ENCODE measurements around the gene NACC2.
"Not testable (repeated sequence)": the region's sequence is repeated elsewhere in the genome, so short reads cannot be mapped to it uniquely, and the experiment has no call there.

The NACC2 gene

GRCh38 chr9:136080716-136081112 lies 14.4 kb downstream of the NACC2 start:
- DNase-seq (ENCODE audit: low spot score): no peak

GRCh38 chr9:136079916-136080246 lies 15.2 kb downstream of the NACC2 start:
- no peak for DNase-seq (ENCODE audit: low spot score)

DNA sequence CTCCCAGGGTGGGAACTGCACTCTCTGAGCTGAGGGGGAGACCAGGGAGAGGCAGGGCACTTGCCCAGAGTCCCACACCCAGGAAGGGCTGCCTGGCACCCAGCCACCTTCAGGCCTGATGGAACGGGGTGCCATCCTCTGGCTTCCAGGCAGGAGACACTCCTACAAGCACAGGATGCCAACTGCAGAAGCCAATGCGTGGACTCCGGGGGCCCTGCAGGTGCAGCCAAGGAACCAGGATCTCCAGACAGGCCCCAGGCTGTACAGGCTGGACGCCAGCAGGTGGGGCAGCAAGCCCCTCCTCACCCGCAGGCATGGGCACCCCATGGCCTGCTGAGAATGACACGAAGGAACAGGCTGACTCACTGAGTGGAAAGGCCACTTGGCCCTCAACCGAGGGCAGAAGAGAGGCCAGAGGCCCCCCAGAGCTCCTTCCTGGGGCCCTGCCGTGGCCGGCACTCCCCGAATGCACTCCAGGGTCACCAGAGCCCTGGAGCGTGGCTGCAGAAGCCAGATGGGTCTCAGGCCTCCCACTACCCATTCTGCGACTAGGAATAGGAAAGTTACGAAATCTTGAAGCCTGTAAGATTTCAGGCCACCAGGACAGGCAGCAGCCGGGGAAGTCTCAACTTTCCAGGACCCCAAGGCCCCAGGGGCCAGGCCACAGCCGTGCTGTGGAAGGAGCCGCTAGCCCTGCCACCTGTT lies 15.7 kb downstream of the NACC2 start:
- DNase-seq (ENCODE audit: low spot score): no peak

GRCh38 chr9:136078498-136079011 lies 16.5 kb downstream of the NACC2 start:
- no peak for DNase-seq (ENCODE audit: low spot score)

- DNase-seq (ENCODE audit: low spot score): no peak
Observed at GRCh38 chr9:136078024-136078423, 17.1 kb downstream of the NACC2 start.

DNA sequence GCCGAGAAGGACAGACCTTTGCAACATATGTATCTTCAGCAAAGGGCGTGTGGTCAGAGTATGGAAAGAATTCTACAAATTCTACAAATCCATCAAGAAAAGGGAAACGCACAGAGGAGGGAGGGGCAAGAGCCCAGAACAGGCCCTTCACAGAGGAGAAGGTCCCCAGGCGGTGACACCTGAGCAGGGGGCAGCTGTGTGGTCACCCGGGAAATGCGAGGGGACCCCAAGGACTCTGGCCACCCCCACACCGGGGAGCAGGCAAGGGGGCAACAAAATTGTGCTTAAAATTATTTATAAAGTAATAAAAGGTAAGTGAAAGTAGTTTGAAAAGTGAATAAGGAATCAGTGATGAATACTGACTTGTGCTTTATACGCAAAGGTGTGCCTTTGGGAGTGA lies 17.6 kb downstream of the NACC2 start:
- no peak for DNase-seq (ENCODE audit: low spot score)

- DNase-seq (ENCODE audit: low spot score): no peak
Observed at GRCh38 chr9:136075881-136076678, 19.0 kb downstream of the NACC2 start.

DNA sequence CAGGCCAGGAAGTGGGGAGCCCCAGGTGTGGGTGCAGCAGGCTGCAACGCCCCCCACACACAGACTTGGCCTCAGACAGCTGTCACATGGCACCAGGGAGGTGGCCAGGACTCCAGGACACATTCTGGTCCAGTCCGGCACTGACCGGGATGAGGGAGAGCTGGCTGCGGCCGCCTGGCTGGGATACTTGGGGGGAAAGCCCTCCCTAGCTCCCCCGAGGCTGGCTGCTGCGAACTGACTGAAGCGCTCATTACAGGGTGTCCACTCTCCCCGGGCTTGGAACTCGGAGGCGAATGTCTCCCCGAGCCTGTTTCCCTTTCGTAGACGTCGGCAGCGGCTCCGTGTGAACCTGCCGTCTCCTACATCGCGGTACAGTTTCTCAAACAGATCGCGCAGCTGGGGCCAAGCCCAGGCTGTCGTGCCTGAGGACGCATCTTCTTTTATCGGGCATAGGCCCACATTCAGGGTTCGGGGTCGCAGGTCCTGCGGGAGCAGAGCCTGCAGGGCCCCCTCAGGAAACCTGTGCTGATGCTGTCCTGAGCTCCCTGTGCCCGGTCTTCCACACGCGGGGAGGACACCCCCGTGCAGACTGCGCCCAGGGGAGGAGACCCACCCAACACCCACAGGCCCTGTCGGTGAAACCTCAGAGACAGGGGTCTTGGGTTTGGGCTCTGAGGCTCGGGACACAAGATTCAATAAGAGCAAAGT lies 19.8 kb downstream of the NACC2 start:
- no peak for DNase-seq (ENCODE audit: low spot score)

DNA sequence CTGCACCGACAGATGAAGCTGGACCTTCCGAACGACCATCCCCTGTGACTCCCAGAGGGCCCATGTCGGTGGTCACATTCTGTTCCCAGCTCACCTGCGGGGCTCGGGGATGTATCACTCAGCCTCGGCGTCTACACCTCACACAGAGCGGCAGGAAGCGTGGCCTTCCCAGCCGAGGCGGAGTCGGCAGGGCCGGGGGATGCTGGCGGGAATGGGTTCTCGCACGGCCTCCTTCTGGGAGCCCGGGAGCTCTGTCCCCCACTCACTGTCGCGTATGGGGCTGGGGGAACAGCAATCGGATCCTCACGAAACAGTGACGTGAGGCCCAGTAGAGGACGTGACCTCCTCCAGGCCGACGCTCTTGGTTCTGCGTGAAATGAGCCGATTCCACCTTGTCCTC lies 20.4 kb downstream of the NACC2 start:
- no peak for DNase-seq (ENCODE audit: low spot score)

DNA sequence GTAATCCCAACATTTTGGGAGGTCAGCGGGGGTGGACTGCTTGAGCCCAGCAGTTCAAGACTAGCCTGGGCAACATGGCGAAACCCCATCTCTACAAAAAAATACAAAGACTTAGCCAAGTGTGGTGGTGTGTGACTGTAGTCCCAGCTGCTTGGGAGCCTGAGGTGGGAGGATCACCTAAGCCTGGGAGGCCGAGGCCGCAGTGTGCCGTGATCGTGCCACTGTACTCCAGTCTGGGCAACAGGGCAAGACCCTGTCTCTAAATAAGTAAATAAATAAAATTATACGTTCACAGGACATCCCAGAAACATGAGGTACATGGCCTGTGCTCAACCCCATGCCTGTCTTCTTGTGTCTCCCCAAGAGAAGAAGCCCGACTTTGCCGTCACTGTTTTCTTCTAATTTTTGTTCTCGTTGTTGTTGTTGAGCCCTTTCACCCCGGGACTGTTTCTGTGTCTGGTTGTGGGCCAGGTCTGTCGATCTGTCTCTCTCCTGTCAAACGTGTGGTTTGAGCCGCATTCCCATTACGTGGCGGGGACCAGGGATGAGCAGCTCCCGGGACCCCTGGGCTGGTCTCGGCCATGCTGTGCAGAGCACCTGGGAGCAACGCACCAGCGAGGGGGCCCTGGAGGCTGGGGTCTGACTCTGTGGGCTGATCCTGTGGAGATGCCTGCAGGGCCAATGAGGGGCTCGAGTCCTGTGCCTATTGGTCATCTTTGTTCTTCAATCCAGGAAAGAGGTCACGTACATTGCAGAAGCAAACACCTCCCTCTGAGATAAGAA lies 32.2 kb downstream of the NACC2 start:
- no peak for DNase-seq (ENCODE audit: low spot score)

- not testable (repeated sequence) for DNase-seq (ENCODE audit: low spot score)
Observed at GRCh38 chr9:136061916-136062315, 33.2 kb downstream of the NACC2 start.

DNA sequence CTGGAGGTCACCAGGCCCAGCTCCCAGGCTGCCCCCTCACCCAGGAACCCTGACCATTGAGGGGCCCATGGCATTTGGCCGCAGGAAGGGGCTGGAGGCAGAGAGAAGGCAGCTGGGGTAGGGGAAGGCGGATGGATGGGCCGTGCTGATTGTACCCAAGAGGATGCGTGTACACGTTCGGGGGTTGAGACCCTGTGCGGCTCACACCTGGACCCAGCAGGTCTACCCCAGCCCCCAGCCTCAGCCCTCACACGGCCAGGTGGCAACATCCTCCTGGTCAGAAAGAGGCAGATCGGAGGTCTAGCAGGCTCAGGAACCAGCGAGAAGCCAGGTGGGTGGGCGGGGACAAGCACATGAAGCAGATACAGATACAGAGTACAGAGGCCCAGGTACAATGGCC lies 33.7 kb downstream of the NACC2 start:
- no peak for DNase-seq (ENCODE audit: low spot score)

GRCh38 chr9:136060671-136061371 lies 34.3 kb downstream of the NACC2 start:
- no peak for DNase-seq (ENCODE audit: low spot score)

- DNase-seq (ENCODE audit: low spot score): no peak
Observed at GRCh38 chr9:136059851-136060670, 35.0 kb downstream of the NACC2 start.

DNA sequence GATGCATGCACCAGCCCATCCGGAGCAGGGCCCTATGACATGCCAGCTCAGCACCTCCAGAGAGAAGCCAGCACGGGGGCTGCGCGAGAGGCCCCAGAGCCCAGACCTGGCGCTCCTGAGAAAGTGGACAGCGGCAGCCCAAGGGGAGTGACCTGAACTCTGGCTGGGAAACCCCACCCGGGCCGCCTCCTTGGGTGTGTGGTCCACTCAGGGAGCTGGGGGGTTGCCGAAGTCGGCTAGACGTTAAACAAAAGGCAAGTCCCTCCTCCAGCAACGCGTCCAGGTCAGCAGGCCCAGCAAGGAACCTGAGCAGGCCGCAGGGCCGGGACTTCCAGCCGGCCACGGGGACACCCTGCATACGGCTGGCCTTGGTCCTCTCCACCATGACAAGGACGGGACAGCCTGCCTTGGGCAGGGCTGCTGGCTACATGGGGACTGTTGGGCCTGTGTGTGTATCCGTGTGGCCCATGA lies 35.7 kb downstream of the NACC2 start:
- peak; percentile 5 for DNase-seq (ENCODE audit: low spot score)

- DNase-seq (ENCODE audit: low spot score): peak; percentile 6
Observed at GRCh38 chr9:136058801-136059302, 36.2 kb downstream of the NACC2 start.

GRCh38 chr9:136058084-136058483 lies 37.0 kb downstream of the NACC2 start:
- no peak for DNase-seq (ENCODE audit: low spot score)

DNA sequence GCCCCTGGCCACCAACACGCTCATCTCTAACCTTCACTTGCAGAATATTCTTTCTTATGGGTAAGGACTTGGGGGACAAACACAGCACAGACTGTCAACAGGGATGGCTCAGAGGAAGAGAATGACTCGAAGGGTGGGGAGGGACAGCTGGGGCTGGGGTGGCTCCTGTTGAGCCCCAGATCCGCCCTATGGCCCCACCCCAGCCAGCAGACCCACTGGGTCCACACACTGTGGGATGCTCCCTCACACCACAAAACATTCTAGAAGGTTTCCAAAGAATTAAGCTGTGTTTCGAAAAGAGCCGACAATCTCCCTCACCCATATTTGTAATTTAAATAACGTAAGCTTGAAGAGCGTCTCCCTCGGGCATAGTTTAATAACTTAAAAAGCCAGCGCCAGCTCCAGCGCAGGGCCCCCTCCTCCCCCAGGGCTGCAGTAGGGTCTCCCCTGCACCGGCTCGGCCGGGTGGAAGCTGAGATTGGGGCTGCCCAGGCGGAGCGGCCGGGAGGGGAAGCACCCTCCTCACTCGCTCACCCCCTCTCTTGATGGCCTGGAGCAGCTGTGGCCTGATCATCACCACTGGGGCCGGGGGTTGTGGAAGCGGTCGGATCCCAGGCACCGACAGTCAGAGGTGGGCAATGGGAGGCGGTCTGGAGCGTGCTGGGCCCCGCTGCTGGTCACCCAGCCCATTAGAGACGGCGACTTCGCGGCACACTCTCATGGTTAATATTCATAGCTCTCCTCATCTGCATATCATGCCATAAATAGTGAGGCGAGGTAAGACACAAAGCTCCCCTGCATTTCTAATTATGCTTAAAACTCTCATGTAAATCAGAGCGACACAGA lies 37.6 kb downstream of the NACC2 start:
- no peak for DNase-seq (ENCODE audit: low spot score)

- DNase-seq (ENCODE audit: low spot score): no peak
Observed at GRCh38 chr9:136056546-136057235, 38.4 kb downstream of the NACC2 start.

Measured in AG08396 (cell line).